Measurements from ENCODE around the gene SNAI3.

SNAI3 gene

GRCh38 chr16:88665570-88665969 is 20.7 kb downstream of the SNAI3 start:
- no peak for DNase-seq (ENCODE audit: low read depth)
- no peak for TF ChIP-seq CTCF (conservative IDR thresholded peaks at IDR 0.05; ENCODE audit: low read depth, low read length)
- no peak overlapping the region for H3K4me3 ChIP-seq (ENCODE audit: low read depth, low read length)

GRCh38 chr16:88665148-88665547 is 21.2 kb downstream of the SNAI3 start:
- no peak overlapping the region for H3K4me3 ChIP-seq (ENCODE audit: low read depth, low read length)
- TF ChIP-seq CTCF (conservative IDR thresholded peaks at IDR 0.05; ENCODE audit: low read depth, low read length), result no peak
- DNase-seq (ENCODE audit: low read depth), result no peak

GRCh38 chr16:88662843-88663606 is 23.3 kb downstream of the SNAI3 start, which contains the start of gene MVD:
TSS of gene MVD (minus strand) at chr16:88663091. CDS start at chr16:88663080, 11 bp downstream.
- TF ChIP-seq CTCF (conservative IDR thresholded peaks at IDR 0.05; ENCODE audit: low read depth, low read length), result no peak
- peak within 1 kb of the TSS; percentile 98 for H3K4me3 ChIP-seq (ENCODE audit: low read depth, low read length)
- DNase-seq (ENCODE audit: low read depth), result peak; percentile 99

GRCh38 chr16:88662222-88662842 is 24.0 kb downstream of the SNAI3 start:
- peak overlapping the region; percentile 85 for H3K4me3 ChIP-seq (ENCODE audit: low read depth, low read length)
- DNase-seq (ENCODE audit: low read depth), result no peak
- TF ChIP-seq CTCF (conservative IDR thresholded peaks at IDR 0.05; ENCODE audit: low read depth, low read length), result no peak

DNA sequence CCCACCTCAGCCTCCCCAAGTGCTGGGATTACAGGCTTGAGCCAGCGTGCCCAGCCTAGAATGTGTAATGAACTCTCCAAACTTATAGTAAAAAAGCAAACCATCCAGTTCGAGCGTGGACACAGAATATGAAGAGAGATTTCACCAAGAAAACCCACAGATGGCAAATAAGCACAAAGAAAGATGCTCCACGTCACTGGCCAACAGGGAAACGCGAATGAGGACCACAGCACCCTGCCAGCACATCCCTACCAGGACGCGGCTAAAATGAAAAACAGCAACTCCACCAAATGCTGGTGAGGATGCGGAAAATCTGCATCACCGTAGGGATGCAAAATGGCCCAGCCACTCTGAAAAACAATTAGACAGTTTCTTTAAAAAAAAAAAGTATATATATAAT is 24.8 kb downstream of the SNAI3 start:
- H3K4me3 ChIP-seq (ENCODE audit: low read depth, low read length), result no peak overlapping the region
- DNase-seq (ENCODE audit: low read depth), result no peak
- TF ChIP-seq CTCF (conservative IDR thresholded peaks at IDR 0.05; ENCODE audit: low read depth, low read length), result no peak

GRCh38 chr16:88659160-88659559 is 27.1 kb downstream of the SNAI3 start:
- no peak for DNase-seq (ENCODE audit: low read depth)
- H3K4me3 ChIP-seq (ENCODE audit: low read depth, low read length), result no peak overlapping the region

More at GRCh38 chr16:88659160-88659559, 27.1 kb downstream of the SNAI3 start:
- TF ChIP-seq CTCF (conservative IDR thresholded peaks at IDR 0.05; ENCODE audit: low read depth, low read length), result no peak
